ENCODE data around the gene INF2.
A peak's percentile ranks its signal among the peaks of the same experiment; 100 is the strongest.

INF2 gene

DNA sequence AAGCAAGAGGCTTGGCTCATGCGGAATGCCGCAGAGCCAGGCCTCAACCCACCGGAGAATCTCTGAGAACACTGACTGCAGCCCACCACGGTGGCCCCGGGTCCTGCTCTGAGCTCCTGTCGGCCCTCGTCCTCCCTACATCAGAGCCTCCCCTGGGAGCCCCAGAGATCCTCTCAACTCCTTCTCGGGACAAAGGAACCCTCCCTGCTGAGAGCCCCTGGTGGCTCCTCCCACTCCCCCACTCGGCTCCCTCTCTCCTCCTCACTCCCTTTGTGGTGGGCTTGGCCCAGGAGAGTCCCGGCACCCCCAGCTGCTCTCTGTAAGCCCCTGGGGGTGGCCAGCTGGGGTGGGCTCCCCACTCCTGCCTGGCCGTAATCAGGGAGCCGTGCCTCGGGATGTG lies 11.1 kb upstream of the INF2 start:
- Histone ChIP-seq H3K27me3 (ENCODE audit: insufficient read depth, poor library complexity, severe bottlenecking) (no peaks in the 10 kb centered on the region), H3K4me3 (replicated peaks; ENCODE audit: insufficient read depth, low read length) (peak overlapping the region; percentile 26; the same call in 1 of the 2 replicates), H3K27ac (replicated peaks) (peak overlapping the region; percentile 93)
- peak in 1 of 2 experiments; percentile 18 for DNase-seq (ENCODE audit: low read depth in 1 of 2, low spot score in 1 of 2)
- TF ChIP-seq SPI1 (IDR thresholded peaks at IDR 0.05; ENCODE audit: borderline replicate concordance, low read depth) (no peak), POLR2AphosphoS5 (IDR thresholded peaks at IDR 0.05; ENCODE audit: low read depth) (no peak), GABPA (IDR thresholded peaks at IDR 0.05; ENCODE audit: low read depth) (no peak), CTCF (IDR thresholded peaks at IDR 0.05; ENCODE audit: insufficient read depth, low read length) (no peak)
- TF ChIP-seq, protein P1, sequence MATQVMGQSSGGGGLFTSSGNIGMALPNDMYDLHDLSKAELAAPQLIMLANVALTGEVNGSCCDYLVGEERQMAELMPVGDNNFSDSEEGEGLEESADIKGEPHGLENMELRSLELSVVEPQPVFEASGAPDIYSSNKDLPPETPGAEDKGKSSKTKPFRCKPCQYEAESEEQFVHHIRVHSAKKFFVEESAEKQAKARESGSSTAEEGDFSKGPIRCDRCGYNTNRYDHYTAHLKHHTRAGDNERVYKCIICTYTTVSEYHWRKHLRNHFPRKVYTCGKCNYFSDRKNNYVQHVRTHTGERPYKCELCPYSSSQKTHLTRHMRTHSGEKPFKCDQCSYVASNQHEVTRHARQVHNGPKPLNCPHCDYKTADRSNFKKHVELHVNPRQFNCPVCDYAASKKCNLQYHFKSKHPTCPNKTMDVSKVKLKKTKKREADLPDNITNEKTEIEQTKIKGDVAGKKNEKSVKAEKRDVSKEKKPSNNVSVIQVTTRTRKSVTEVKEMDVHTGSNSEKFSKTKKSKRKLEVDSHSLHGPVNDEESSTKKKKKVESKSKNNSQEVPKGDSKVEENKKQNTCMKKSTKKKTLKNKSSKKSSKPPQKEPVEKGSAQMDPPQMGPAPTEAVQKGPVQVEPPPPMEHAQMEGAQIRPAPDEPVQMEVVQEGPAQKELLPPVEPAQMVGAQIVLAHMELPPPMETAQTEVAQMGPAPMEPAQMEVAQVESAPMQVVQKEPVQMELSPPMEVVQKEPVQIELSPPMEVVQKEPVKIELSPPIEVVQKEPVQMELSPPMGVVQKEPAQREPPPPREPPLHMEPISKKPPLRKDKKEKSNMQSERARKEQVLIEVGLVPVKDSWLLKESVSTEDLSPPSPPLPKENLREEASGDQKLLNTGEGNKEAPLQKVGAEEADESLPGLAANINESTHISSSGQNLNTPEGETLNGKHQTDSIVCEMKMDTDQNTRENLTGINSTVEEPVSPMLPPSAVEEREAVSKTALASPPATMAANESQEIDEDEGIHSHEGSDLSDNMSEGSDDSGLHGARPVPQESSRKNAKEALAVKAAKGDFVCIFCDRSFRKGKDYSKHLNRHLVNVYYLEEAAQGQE (IDR thresholded peaks at IDR 0.05; ENCODE audit: insufficient replicate concordance, low read depth), result no peak

DNA sequence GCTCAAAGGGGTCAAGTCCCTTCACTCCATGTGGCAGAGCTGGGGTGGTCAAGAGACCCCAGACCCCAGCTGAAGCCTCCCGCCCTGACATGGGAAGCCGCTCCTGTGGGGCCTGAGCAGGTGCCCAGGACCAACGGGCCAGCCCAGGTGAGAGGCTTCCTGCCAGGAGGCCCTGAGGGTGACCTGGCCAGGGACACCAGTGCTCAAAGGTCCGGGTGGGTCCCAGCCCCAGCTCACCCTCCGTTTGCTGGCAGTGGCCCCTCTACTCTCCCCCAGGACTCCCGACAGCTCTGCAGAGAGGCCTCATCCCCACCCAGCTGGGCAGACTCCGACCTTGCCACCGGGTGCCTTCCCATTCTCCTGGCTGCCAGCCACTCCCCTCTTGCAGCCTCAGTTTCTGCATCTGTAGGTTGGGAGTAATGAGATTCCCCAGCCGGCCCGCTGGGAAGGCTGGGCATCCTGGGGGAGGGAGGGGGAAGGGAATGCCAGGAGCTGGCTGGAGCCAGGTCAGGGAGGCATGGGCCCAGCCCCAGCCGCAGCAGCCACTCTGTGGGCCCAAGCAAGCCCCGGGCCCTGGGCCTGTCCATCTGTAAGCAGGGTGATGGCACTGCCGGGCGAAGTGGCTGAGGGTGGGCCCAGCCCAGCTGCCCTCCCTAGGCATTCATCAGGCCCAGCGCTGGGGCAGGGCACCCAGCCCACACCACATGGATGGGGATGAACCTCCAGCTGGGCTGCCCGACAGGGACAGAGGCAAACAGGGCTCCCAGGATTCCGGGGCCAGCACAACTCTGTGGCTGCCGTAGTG lies 10.3 kb upstream of the INF2 start:
- DNase-seq (ENCODE audit: low read depth in 1 of 2, low spot score in 1 of 2), result no peak
- H3K27me3 ChIP-seq (ENCODE audit: insufficient read depth, poor library complexity, severe bottlenecking), result no peaks in the 10 kb centered on the region
- peak overlapping the region; percentile 93 for H3K27ac ChIP-seq (replicated peaks)
- no peak overlapping the region for H3K4me3 ChIP-seq (replicated peaks; ENCODE audit: insufficient read depth, low read length)
- TF ChIP-seq POLR2AphosphoS5 (IDR thresholded peaks at IDR 0.05; ENCODE audit: low read depth) (no peak), GABPA (IDR thresholded peaks at IDR 0.05; ENCODE audit: low read depth) (no peak), CTCF (IDR thresholded peaks at IDR 0.05; ENCODE audit: insufficient read depth, low read length) (no peak), SPI1 (IDR thresholded peaks at IDR 0.05; ENCODE audit: borderline replicate concordance, low read depth) (no peak)
- TF ChIP-seq, protein P1 (IDR thresholded peaks at IDR 0.05; ENCODE audit: insufficient replicate concordance, low read depth), result no peak

GRCh38 chr14:104680056-104680805 lies 9.2 kb upstream of the INF2 start:
- Histone ChIP-seq H3K27ac (replicated peaks) (peak overlapping the region; percentile 15; the same call in 1 of the 2 replicates), H3K27me3 (ENCODE audit: insufficient read depth, poor library complexity, severe bottlenecking) (no peaks in the 10 kb centered on the region), H3K4me3 (replicated peaks; ENCODE audit: insufficient read depth, low read length) (no peak overlapping the region)
- DNase-seq (ENCODE audit: low read depth in 1 of 2, low spot score in 1 of 2), result no peak
- TF ChIP-seq GABPA (IDR thresholded peaks at IDR 0.05; ENCODE audit: low read depth), result no peak
- no peak for TF ChIP-seq SPI1 (IDR thresholded peaks at IDR 0.05; ENCODE audit: borderline replicate concordance, low read depth)
- no peak for TF ChIP-seq CTCF (IDR thresholded peaks at IDR 0.05; ENCODE audit: insufficient read depth, low read length)
- TF ChIP-seq, protein P1 (IDR thresholded peaks at IDR 0.05; ENCODE audit: insufficient replicate concordance, low read depth), result no peak
- no peak for TF ChIP-seq POLR2AphosphoS5 (IDR thresholded peaks at IDR 0.05; ENCODE audit: low read depth)
